OCI-LY3 (cell line): Measurements from ENCODE around the gene TNFRSF1B.

Experiments used
- H2AFZ ChIP-seq: fragments of 200-600, 300-600 bp; shearing (Covaris generic); 2 replicates; pipeline ENCODE4 v1.6.0; 2014; ENCODE audit warnings: antibody characterized with exemption, low read depth, low read length
- H3K27ac ChIP-seq: fragments of 200-600, 300-600 bp; sonication (generic); 2 replicates; pipeline ENCODE4 v1.5.1; 2014; ENCODE audit warnings: mild to moderate bottlenecking, low read length, moderate library complexity, mixed read lengths
- H3K27me3 ChIP-seq: fragments of 200-600, 300-600 bp; sonication (generic); 2 replicates; pipeline ENCODE4 v1.6.1; 2014; ENCODE audit warnings: low read depth, low read length, mixed read lengths
- H3K36me3 ChIP-seq: fragments of 200-600, 300-600 bp; sonication (generic); replicated peaks from 2 replicates; pipeline ENCODE3; 2014; ENCODE audit warnings: low read depth, low read length, mixed read lengths
- H3K4me1 ChIP-seq: fragments of 300-600, 200-600 bp; sonication (generic); 2 replicates; pipeline ENCODE4 v1.6.1; 2014; ENCODE audit warnings: low read length, mixed read lengths
- H3K4me2 ChIP-seq: fragments of 200-600, 300-600 bp; sonication (generic); 2 replicates; pipeline ENCODE4 v1.6.1; 2014; ENCODE audit warnings: low read length, mixed read lengths
- H3K4me3 ChIP-seq: fragments of 300-600, 200-600 bp; sonication (generic); 2 replicates; pipeline ENCODE4 v1.5.1; 2014; ENCODE audit warnings: antibody characterized with exemption, mild to moderate bottlenecking, low read length, moderate library complexity
- H3K79me2 ChIP-seq: fragments of 300-600, 200-600 bp; shearing (Covaris generic); 2 replicates; pipeline ENCODE4 v1.6.1; 2014; ENCODE audit warnings: mild to moderate bottlenecking, low read length, mixed read lengths
- H3K9ac ChIP-seq: fragments of 300-600, 200-600 bp; shearing (Covaris generic); 2 replicates; pipeline ENCODE4 v1.6.0; 2014; ENCODE audit warnings: mild to moderate bottlenecking, low read length, moderate library complexity
- H3K9me3 ChIP-seq: fragments of 200-600, 300-600 bp; shearing (Covaris generic); 2 replicates; pipeline ENCODE4 v1.6.1; 2014; ENCODE audit warnings: low read length, mixed read lengths; ENCODE audit not compliant: insufficient read depth
- H4K20me1 ChIP-seq: fragments of 200-600, 300-600 bp; sonication (generic); 2 replicates; pipeline ENCODE4 v1.6.1; 2016; ENCODE audit warnings: low read length, mixed read lengths; ENCODE audit not compliant: insufficient read depth
- CTCF ChIP-seq: fragments of 200-600, 300-600 bp; sonication (generic); IDR thresholded peaks from 2 replicates; pipeline ENCODE4 v1.5.1; 2014; ENCODE audit warnings: antibody characterized with exemption, low read length, low read depth
- EZH2phosphoT487 ChIP-seq: fragments of 200-600 bp; shearing (Covaris generic); IDR thresholded peaks from 2 replicates; pipeline ENCODE4 v1.6.1; 2018; ENCODE audit warnings: antibody characterized with exemption, mixed run types, low read depth

The TNFRSF1B gene

GRCh38 chr1:12161324-12161661, 5.5 kb upstream of the TNFRSF1B start:
- peak overlapping the region; percentile 21; the same call in 1 of the 2 replicates for H3K4me3 ChIP-seq
- H2AFZ ChIP-seq = no peak overlapping the region
- no peaks in the 10 kb centered on the region for H4K20me1 ChIP-seq
- no peaks in the 10 kb centered on the region for H3K79me2 ChIP-seq
- no peaks in the 10 kb centered on the region for H3K9me3 ChIP-seq
- H3K27me3 ChIP-seq = no peaks in the 10 kb centered on the region
- peak overlapping the region; percentile 98 for H3K27ac ChIP-seq
- H3K9ac ChIP-seq = peak overlapping the region; percentile 78
- H3K4me1 ChIP-seq = peaks cover 98% of the 10 kb centered on the region
- no peak for TF ChIP-seq EZH2phosphoT487
- no peak for TF ChIP-seq CTCF
- peak overlapping the region; percentile 82 for H3K4me2 ChIP-seq
- H3K36me3 ChIP-seq = no peaks in the 10 kb centered on the region

GRCh38 chr1:12161662-12162458, 4.9 kb upstream of the TNFRSF1B start:
- no peaks in the 10 kb centered on the region for H3K9me3 ChIP-seq
- peak overlapping the region; percentile 98 for H3K27ac ChIP-seq
- H4K20me1 ChIP-seq = no peaks in the 10 kb centered on the region
- peaks cover 92% of the 10 kb centered on the region for H3K4me1 ChIP-seq
- no peak overlapping the region for H2AFZ ChIP-seq
- no peaks in the 10 kb centered on the region for H3K27me3 ChIP-seq
- no peak for TF ChIP-seq EZH2phosphoT487
- TF ChIP-seq CTCF = no peak
- H3K4me2 ChIP-seq = peak overlapping the region; percentile 82
- H3K9ac ChIP-seq = peak overlapping the region; percentile 78
- H3K4me3 ChIP-seq = peak overlapping the region; percentile 42
- H3K79me2 ChIP-seq = peaks cover 4% of the 10 kb centered on the region
- H3K36me3 ChIP-seq = no peaks in the 10 kb centered on the region

- no peaks in the 10 kb centered on the region for H3K36me3 ChIP-seq
- no peak for TF ChIP-seq CTCF
- no peak for TF ChIP-seq EZH2phosphoT487
- no peaks in the 10 kb centered on the region for H3K9me3 ChIP-seq
- H2AFZ ChIP-seq = no peak overlapping the region
- H3K9ac ChIP-seq = peak overlapping the region; percentile 78
- no peaks in the 10 kb centered on the region for H3K27me3 ChIP-seq
- H4K20me1 ChIP-seq = peaks cover 2% of the 10 kb centered on the region; the same call in 1 of the 2 replicates
- peaks cover 86% of the 10 kb centered on the region for H3K4me1 ChIP-seq
- peak overlapping the region; percentile 42; the same call in 1 of the 2 replicates for H3K4me3 ChIP-seq
- peaks cover 11% of the 10 kb centered on the region for H3K79me2 ChIP-seq
- H3K27ac ChIP-seq = peak overlapping the region; percentile 98
- H3K4me2 ChIP-seq = peak overlapping the region; percentile 82
Measured at GRCh38 chr1:12162459-12163137, 4.2 kb upstream of the TNFRSF1B start.

DNA sequence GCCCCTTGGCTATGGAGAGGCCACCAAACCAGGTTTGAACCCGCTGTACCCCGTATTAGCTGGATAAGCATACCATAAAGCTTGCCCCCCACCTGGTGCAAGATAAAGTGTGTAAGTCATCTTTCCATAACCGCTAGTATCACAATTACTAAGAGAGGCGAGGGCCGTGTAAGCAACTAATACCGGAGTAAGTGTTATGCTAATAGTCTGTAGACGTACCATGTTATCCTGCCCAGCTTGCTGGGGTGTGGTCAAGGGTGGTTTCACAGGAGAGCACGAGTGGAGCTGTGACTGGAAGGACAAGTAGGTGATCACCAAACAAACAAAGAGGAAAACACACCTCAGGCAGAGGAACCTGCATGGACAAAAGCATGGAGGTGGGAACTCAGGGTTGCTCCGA, 3.6 kb upstream of the TNFRSF1B start:
- peaks cover 17% of the 10 kb centered on the region for H3K79me2 ChIP-seq
- H3K36me3 ChIP-seq = peaks cover 5% of the 10 kb centered on the region
- peak overlapping the region; percentile 98 for H3K27ac ChIP-seq
- H3K9ac ChIP-seq = peak overlapping the region; percentile 78
- H3K4me1 ChIP-seq = peaks cover 83% of the 10 kb centered on the region
- H3K27me3 ChIP-seq = no peaks in the 10 kb centered on the region
- H3K4me3 ChIP-seq = peak overlapping the region; percentile 59
- peak overlapping the region; percentile 82 for H3K4me2 ChIP-seq
- no peak overlapping the region for H2AFZ ChIP-seq
- no peak for TF ChIP-seq EZH2phosphoT487
- TF ChIP-seq CTCF = no peak
- no peaks in the 10 kb centered on the region for H3K9me3 ChIP-seq
- H4K20me1 ChIP-seq = peaks cover 8% of the 10 kb centered on the region
